Keratinocyte (primary cell): ENCODE data around the gene MRPL39. TPM values are rescaled to one million over a fixed set of nuclear protein-coding genes. Genes with fewer than 3 reads are reported as not detected.

ENCODE experiments used
- DNase-seq: peaks from one replicate; pipeline ENCODE4 v3.0.0-alpha.2; 2011; ENCODE audit warnings: low read depth, missing footprints, low spot score
- FAIRE-seq: peaks from 2 replicates; lab custom pipeline; 2011; peaks lifted over from hg19 to GRCh38; lab: Jason Lieb, UNC
- H2AFZ ChIP-seq: 2 replicates; pipeline ENCODE4 v1.6.0; 2012; ENCODE audit warnings: low read length, control low read depth, inconsistent platforms; ENCODE audit not compliant: control insufficient read depth
- H3K27ac ChIP-seq: 2 replicates; pipeline ENCODE4 v1.5.1; 2011; ENCODE audit warnings: low read length; ENCODE audit not compliant: control insufficient read depth, insufficient read depth
- H3K27me3 ChIP-seq: 3 replicates; pipeline ENCODE4 v1.6.0; 2011; ENCODE audit warnings: low read length; ENCODE audit not compliant: control insufficient read depth, insufficient read depth; ENCODE audit errors: extremely low read depth
- H3K36me3 ChIP-seq, 2 experiments: 2 replicates in 1 of 2; 3 replicates in 1 of 2; pipeline ENCODE4 v1.5.1; 2011; ENCODE audit warnings: low read length in 2 of 2, mild to moderate bottlenecking in 1 of 2; ENCODE audit not compliant: control insufficient read depth in 2 of 2, insufficient read depth in 2 of 2; ENCODE audit errors: extremely low read depth in 1 of 2
- H3K4me1 ChIP-seq: 3 replicates; pipeline ENCODE4 v1.5.1; 2011; ENCODE audit warnings: low read length; ENCODE audit not compliant: control insufficient read depth, insufficient read depth; ENCODE audit errors: extremely low read depth
- H3K4me2 ChIP-seq: 3 replicates; pipeline ENCODE4 v1.6.0; 2011; ENCODE audit warnings: low read depth, low read length; ENCODE audit not compliant: control insufficient read depth, insufficient read depth; ENCODE audit errors: extremely low read depth
- H3K4me3 ChIP-seq, 3 experiments: fragments of 200-600 bp in 1 of 3; sonication (generic) in 1 of 3; 2 replicates in 2 of 3; 3 replicates in 1 of 3; pipeline ENCODE4 v1.5.1; 2011 to 2016; ENCODE audit warnings: low read length in 3 of 3, mild to moderate bottlenecking in 3 of 3, control low read depth in 2 of 3, inconsistent platforms in 1 of 3, low read depth in 1 of 3, mixed read lengths in 1 of 3, mixed run types in 1 of 3, moderate library complexity in 1 of 3; ENCODE audit not compliant: control insufficient read depth in 2 of 3, insufficient read depth in 2 of 3; ENCODE audit errors: extremely low read depth in 1 of 3
- H3K79me2 ChIP-seq: 2 replicates; pipeline ENCODE4 v1.6.0; 2012; ENCODE audit warnings: low read length; ENCODE audit not compliant: control insufficient read depth, insufficient read depth
- H3K9ac ChIP-seq: 3 replicates; pipeline ENCODE4 v1.6.0; 2011; ENCODE audit warnings: low read length; ENCODE audit not compliant: control insufficient read depth, insufficient read depth; ENCODE audit errors: extremely low read depth
- H3K9me1 ChIP-seq: 3 replicates; pipeline ENCODE4 v1.6.0; 2011; ENCODE audit warnings: low read length; ENCODE audit not compliant: control insufficient read depth, insufficient read depth; ENCODE audit errors: extremely low read depth
- H3K9me3 ChIP-seq: 2 replicates; pipeline ENCODE4 v1.5.1; 2012; ENCODE audit warnings: low read depth, low read length; ENCODE audit not compliant: control insufficient read depth
- H4K20me1 ChIP-seq: 3 replicates; pipeline ENCODE4 v1.6.0; 2011; ENCODE audit warnings: low read length; ENCODE audit not compliant: control insufficient read depth, insufficient read depth; ENCODE audit errors: extremely low read depth
- EZH2 ChIP-seq: IDR thresholded peaks from one replicate; pipeline ENCODE4 v1.6.1; 2012; ENCODE audit warnings: inconsistent platforms, mild to moderate bottlenecking, low read length, moderate library complexity
- dilution Hi-C: fragments of 300-500 bp; cut with MboI; formaldehyde crosslinking; loops from one replicate; pipeline ENCODE4 v1.7.0; 2020; ENCODE audit warnings: low sequenced_read_pairs; ENCODE audit not compliant: extremely low pct_ligation_motif_present
- polyA plus RNA-seq, 5 experiments: library from polyadenylated mRNA; depleted of rRNA in 3 of 5; stranded (reverse) in 3 of 5; stranded (forward) in 1 of 5; unstranded in 1 of 5; fragments of >200 nt; gene quantifications; 1 replicate in 1 of 5; 2 replicates in 3 of 5; 3 replicates in 1 of 5; pipeline versions ENCODE4 v1.2.1 to v1.2.3, GENCODE V29; 2011 to 2012; ENCODE audit warnings: missing spikeins in 2 of 5, low read depth in 1 of 5, low replicate concordance in 1 of 5
- TF ChIP-seq, protein P1 (sequence below), 3 experiments: IDR thresholded peaks in 1 of 3; conservative IDR thresholded peaks in 1 of 3; optimal IDR thresholded peaks in 1 of 3; 2 replicates in 2 of 3; 3 replicates in 1 of 3; pipeline versions ENCODE3 to v1.5.1; 2011; ENCODE audit warnings: low read length in 3 of 3, mild to moderate bottlenecking in 3 of 3, moderate library complexity in 2 of 3, control low read depth in 1 of 3, inconsistent platforms in 1 of 3; ENCODE audit not compliant: insufficient read depth in 2 of 3; ENCODE audit errors: extremely low read depth in 1 of 3

Gene MRPL39
- polyA plus RNA-seq, 1 donor (not counting 4 experiments of a cell fraction or from before 2014, with no cell fraction given) = 51.4 TPM

DNA sequence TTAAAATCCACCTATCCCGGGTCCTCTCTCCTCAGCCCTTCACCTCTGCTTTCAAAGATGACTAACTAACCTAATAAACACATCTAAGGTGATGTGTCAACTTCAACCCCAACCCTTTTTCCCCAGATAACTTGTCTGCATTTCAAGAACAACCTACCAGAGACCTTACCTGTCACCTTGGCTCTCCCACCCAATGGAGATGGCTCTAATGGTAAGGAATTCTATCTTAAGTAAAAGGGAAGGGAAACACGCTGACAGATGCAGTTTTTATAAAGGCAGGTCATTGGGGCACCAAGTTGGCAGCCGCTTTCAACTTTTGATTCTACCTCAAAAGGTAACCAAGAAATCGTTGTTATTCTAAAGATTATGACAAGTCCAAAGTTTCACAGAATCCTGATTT, 37.6 kb downstream of the MRPL39 start:
- Histone ChIP-seq H3K79me2 (no peaks in the 10 kb centered on the region), H3K9me3 (no peaks in the 10 kb centered on the region), H3K27me3 (no peaks in the 10 kb centered on the region), H3K4me3 (no peak overlapping the region), H3K27ac (no peak overlapping the region), H3K4me2 (no peak overlapping the region), H2AFZ (no peak overlapping the region), H3K9me1 (no peaks in the 10 kb centered on the region), H3K9ac (no peak overlapping the region), H3K4me1 (peaks cover 15% of the 10 kb centered on the region), H4K20me1 (no peaks in the 10 kb centered on the region), H3K36me3 (peaks cover 0 to 2% of the 10 kb centered on the region in 2 experiments)
- FAIRE-seq (no peak), DNase-seq (no peak)
- dilution Hi-C loops = no loop called here
- TF ChIP-seq, protein P1, sequence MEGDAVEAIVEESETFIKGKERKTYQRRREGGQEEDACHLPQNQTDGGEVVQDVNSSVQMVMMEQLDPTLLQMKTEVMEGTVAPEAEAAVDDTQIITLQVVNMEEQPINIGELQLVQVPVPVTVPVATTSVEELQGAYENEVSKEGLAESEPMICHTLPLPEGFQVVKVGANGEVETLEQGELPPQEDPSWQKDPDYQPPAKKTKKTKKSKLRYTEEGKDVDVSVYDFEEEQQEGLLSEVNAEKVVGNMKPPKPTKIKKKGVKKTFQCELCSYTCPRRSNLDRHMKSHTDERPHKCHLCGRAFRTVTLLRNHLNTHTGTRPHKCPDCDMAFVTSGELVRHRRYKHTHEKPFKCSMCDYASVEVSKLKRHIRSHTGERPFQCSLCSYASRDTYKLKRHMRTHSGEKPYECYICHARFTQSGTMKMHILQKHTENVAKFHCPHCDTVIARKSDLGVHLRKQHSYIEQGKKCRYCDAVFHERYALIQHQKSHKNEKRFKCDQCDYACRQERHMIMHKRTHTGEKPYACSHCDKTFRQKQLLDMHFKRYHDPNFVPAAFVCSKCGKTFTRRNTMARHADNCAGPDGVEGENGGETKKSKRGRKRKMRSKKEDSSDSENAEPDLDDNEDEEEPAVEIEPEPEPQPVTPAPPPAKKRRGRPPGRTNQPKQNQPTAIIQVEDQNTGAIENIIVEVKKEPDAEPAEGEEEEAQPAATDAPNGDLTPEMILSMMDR (optimal IDR thresholded peaks at IDR 0.05 in 1 of 3, IDR thresholded peaks at IDR 0.05 in 1 of 3, conservative IDR thresholded peaks at IDR 0.05 in 1 of 3; ENCODE audit: extremely low read depth in 1 of 3, insufficient read depth in 2 of 3, low read length in 3 of 3) = no peak
- no peak for TF ChIP-seq EZH2

DNA sequence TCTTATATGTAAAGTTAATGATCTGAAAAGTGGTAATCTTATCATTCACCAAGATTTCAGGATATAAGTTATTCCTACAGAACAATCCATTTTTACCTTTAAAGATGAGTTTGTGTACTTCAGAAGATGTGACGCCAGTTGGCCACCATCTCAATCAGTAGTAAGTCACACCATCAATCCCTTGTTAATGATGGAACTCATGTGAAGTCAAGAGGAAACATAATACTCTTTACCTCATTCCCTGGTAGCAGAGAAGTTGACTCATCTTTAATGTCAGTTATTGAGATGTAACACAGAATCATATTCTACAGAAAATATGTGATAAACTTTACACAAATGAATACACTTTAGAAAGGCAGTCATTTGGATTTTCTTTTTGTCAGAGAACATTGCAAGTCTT, 38.2 kb downstream of the MRPL39 start:
- DNase-seq = no peak
- Histone ChIP-seq H3K4me3 (no peak overlapping the region), H3K27ac (no peak overlapping the region), H4K20me1 (no peaks in the 10 kb centered on the region), H3K27me3 (no peaks in the 10 kb centered on the region), H3K9me1 (no peaks in the 10 kb centered on the region), H3K79me2 (no peaks in the 10 kb centered on the region), H3K36me3 (peaks cover 0 to 2% of the 10 kb centered on the region in 2 experiments), H3K4me1 (peaks cover 9% of the 10 kb centered on the region), H2AFZ (no peak overlapping the region), H3K9me3 (no peaks in the 10 kb centered on the region), H3K4me2 (no peak overlapping the region), H3K9ac (no peak overlapping the region)
- TF ChIP-seq EZH2 = no peak
- TF ChIP-seq, protein P1 (optimal IDR thresholded peaks at IDR 0.05 in 1 of 3, IDR thresholded peaks at IDR 0.05 in 1 of 3, conservative IDR thresholded peaks at IDR 0.05 in 1 of 3; ENCODE audit: extremely low read depth in 1 of 3, insufficient read depth in 2 of 3, low read length in 3 of 3) = no peak
- FAIRE-seq = no peak
- dilution Hi-C loops = no loop called here
